ENCODE results near the gene ANKRD39.

GRCh38 chr2:96869281-96869821 lies 11.5 kb upstream of the ANKRD39 start:
- TF ChIP-seq TAF1 (conservative IDR thresholded peaks at IDR 0.05) = no peak
- TF ChIP-seq, protein P1, sequence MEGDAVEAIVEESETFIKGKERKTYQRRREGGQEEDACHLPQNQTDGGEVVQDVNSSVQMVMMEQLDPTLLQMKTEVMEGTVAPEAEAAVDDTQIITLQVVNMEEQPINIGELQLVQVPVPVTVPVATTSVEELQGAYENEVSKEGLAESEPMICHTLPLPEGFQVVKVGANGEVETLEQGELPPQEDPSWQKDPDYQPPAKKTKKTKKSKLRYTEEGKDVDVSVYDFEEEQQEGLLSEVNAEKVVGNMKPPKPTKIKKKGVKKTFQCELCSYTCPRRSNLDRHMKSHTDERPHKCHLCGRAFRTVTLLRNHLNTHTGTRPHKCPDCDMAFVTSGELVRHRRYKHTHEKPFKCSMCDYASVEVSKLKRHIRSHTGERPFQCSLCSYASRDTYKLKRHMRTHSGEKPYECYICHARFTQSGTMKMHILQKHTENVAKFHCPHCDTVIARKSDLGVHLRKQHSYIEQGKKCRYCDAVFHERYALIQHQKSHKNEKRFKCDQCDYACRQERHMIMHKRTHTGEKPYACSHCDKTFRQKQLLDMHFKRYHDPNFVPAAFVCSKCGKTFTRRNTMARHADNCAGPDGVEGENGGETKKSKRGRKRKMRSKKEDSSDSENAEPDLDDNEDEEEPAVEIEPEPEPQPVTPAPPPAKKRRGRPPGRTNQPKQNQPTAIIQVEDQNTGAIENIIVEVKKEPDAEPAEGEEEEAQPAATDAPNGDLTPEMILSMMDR (IDR thresholded peaks at IDR 0.05; ENCODE audit: low read depth, low read length, missing input control) = no peak
- no peak for TF ChIP-seq YY1 (IDR thresholded peaks at IDR 0.05)
